Transverse colon (tissue), 4 donors: ENCODE measurements around the gene BSND. TPM values are rescaled to one million over a fixed set of nuclear protein-coding genes. Genes with fewer than 3 reads are reported as not detected.

ENCODE experiments used
- DNase-seq: peaks from one replicate; pipeline ENCODE4 v3.0.0-alpha.2; 2019
- H3K27ac ChIP-seq, 4 donors: fragments of 200-600 bp; sonication (generic); 2 replicates each; pipeline ENCODE4 v1.5.1; 2016 to 2018; ENCODE audit warnings: inconsistent platforms in 4 of 4
- H3K27me3 ChIP-seq: fragments of 200-600 bp; sonication (generic); 2 replicates; pipeline ENCODE4 v1.5.1; 2017; ENCODE audit warnings: inconsistent platforms
- H3K36me3 ChIP-seq, 4 donors: fragments of 200-600 bp; sonication (generic); 2 replicates each; pipeline ENCODE4 v1.5.1; 2017 to 2019; ENCODE audit warnings: inconsistent platforms in 4 of 4
- H3K4me1 ChIP-seq, 4 donors: fragments of 200-600 bp; sonication (generic); 2 replicates each; pipeline ENCODE4 v1.5.1; 2017 to 2020; ENCODE audit warnings: inconsistent platforms in 4 of 4
- H3K4me3 ChIP-seq, 4 donors: fragments of 200-600 bp; sonication (generic); 1 replicate in 1 of 4; 2 replicates in 3 of 4; pipeline versions ENCODE4 v1.5.1 to v1.6.1; 2017 to 2019; ENCODE audit warnings: inconsistent platforms in 4 of 4
- H3K9me3 ChIP-seq, 2 donors: fragments of 200-600 bp; sonication (generic); 2 replicates each; pipeline ENCODE4 v1.5.1; 2017 to 2019; ENCODE audit warnings: inconsistent platforms in 2 of 2
- CTCF ChIP-seq, 5 experiments: fragments of 200-600 bp in 3 of 5; fragments of 450-650 bp in 2 of 5; sonication (generic) in 3 of 5; IDR thresholded peaks; 1 replicate in 2 of 5; 2 replicates in 3 of 5; pipeline ENCODE4 v1.5.1; 2016 to 2017; ENCODE audit warnings: antibody characterized with exemption in 5 of 5, inconsistent platforms in 3 of 5, mild to moderate bottlenecking in 2 of 5, moderate library complexity in 1 of 5
- EP300 ChIP-seq: sonication (generic); formaldehyde crosslinking; IDR thresholded peaks from one replicate; pipeline ENCODE4 v1.6.1; 2017; ENCODE audit warnings: antibody characterized with exemption, low read depth
- POLR2A ChIP-seq: fragments of 450-650 bp; IDR thresholded peaks from one replicate; pipeline ENCODE4 v1.6.1; 2016; ENCODE audit warnings: antibody characterized with exemption, mild to moderate bottlenecking, moderate library complexity
- POLR2AphosphoS5 ChIP-seq, 3 donors: sonication (generic); formaldehyde crosslinking; IDR thresholded peaks; one replicate each; pipeline ENCODE4 v1.6.1; 2016; ENCODE audit warnings: antibody characterized with exemption in 3 of 3
- WGBS, 2 donors: methylation state at CpG; one replicate each; pipeline ENCODE4 v1.1.5; 2018; ENCODE audit warnings: low coverage in 1 of 2; 5-methylcytosine and 5-hydroxymethylcytosine counted together
- in situ Hi-C, 4 donors: fragments of 200-750 bp; cut with MboI; loops; one replicate each; pipeline versions ENCODE4 v1.15.0 to v1.15.1; 2017; ENCODE audit warnings: low sequenced_read_pairs in 3 of 4, low pct_ligation_motif_present in 1 of 4, low pct_unique_long_range_greater_than_20kb in 1 of 4
- intact Hi-C: fragments of 100-400 bp; cut with DNase I; formaldehyde crosslinking; loops from one replicate; pipeline ENCODE4 v1.15.1; 2023; ENCODE audit warnings: low total_unique reads
- total RNA-seq, 4 donors: library from RNA; depleted of rRNA; stranded (reverse); fragments of >200 nt; gene quantifications; one replicate each; pipeline ENCODE4 v1.1.0, GENCODE V29; 2016

Gene BSND
- total RNA-seq, 4 donors from 2014 or later, result not detected

- H3K27me3 ChIP-seq, result no peaks in the 10 kb centered on the region
- no peak for TF ChIP-seq EP300
- TF ChIP-seq CTCF (IDR thresholded peaks at IDR 0.05), result no peak
- TF ChIP-seq POLR2A, result no peak
- no peak for TF ChIP-seq POLR2AphosphoS5 (IDR thresholded peaks at IDR 0.05)
- no peak overlapping the region for H3K27ac ChIP-seq
- H3K9me3 ChIP-seq, result no peaks in the 10 kb centered on the region
- no peak overlapping the region for H3K4me3 ChIP-seq
- intact Hi-C loops, result no loop called here
- no peaks in the 10 kb centered on the region for H3K36me3 ChIP-seq
- WGBS, 2 donors, result 78 to 86% methylated on average over 4 to 13 of the region's 14 CpGs
- no peak for DNase-seq
- H3K4me1 ChIP-seq, result peaks cover 0 to 4% (median 0%) of the 10 kb centered on the region in 4 donors
- in situ Hi-C loops, result no loop called here
Observed at GRCh38 chr1:55059302-55060132, 60.8 kb downstream of the BSND start.

GRCh38 chr1:55060133-55060999, 61.6 kb downstream of the BSND start:
- peaks cover 0 to 10% (median 0%) of the 10 kb centered on the region in 4 donors for H3K4me1 ChIP-seq
- H3K27ac ChIP-seq, result no peak overlapping the region
- no peaks in the 10 kb centered on the region for H3K27me3 ChIP-seq
- intact Hi-C loops, result no loop called here
- in situ Hi-C loops, result no loop called here
- WGBS, 2 donors, result 88% methylated on average over 14 of the region's 14 CpGs; no CpG with 5 or more reads in 1 of the 2 donors
- H3K36me3 ChIP-seq, result no peaks in the 10 kb centered on the region
- no peaks in the 10 kb centered on the region for H3K9me3 ChIP-seq
- TF ChIP-seq EP300 (no peak), CTCF (IDR thresholded peaks at IDR 0.05) (no peak), POLR2A (no peak), POLR2AphosphoS5 (IDR thresholded peaks at IDR 0.05) (no peak)
- no peak overlapping the region for H3K4me3 ChIP-seq
- DNase-seq, result no peak

- Histone ChIP-seq H3K4me3 (no peak overlapping the region), H3K36me3 (no peaks in the 10 kb centered on the region), H3K27me3 (no peaks in the 10 kb centered on the region), H3K27ac (no peak overlapping the region), H3K9me3 (no peaks in the 10 kb centered on the region), H3K4me1 (peaks cover 0 to 10% (median 0%) of the 10 kb centered on the region in 4 donors)
- TF ChIP-seq EP300, result no peak
- no peak for TF ChIP-seq CTCF (IDR thresholded peaks at IDR 0.05)
- TF ChIP-seq POLR2A, result no peak
- no peak for DNase-seq
- WGBS, 2 donors, result 85% methylated on average over 13 of the region's 13 CpGs; no CpG with 5 or more reads in 1 of the 2 donors
- in situ Hi-C loops (no loop called here), intact Hi-C loops (no loop called here)
Observed at GRCh38 chr1:55061000-55061705, 62.4 kb downstream of the BSND start.

Other genes with a start within 250 kb of the BSND start
- 10 to 100 TPM in 1 of 4 donors, 1 to 10 TPM in 2, not detected in 1; 8.9 to 13.5 (median 9.1) TPM for gene PARS2, start 234.4 kb upstream of the BSND start, total RNA-seq
- 100 to 1,000 TPM in 2 of 4 donors, 10 to 100 TPM in 2; 39.8 to 174 (median 98.4) TPM for gene TTC22, start 197.6 kb upstream of the BSND start, total RNA-seq
- 100 to 1,000 TPM in 3 of 4 donors, 10 to 100 TPM in 1; 71.5 to 222 (median 137) TPM for gene DHCR24, start 111.7 kb upstream of the BSND start, total RNA-seq
- 10 to 100 TPM in 1 of 4 donors, 1 to 10 TPM in 3; 7.1 to 24.8 (median 8.5) TPM for gene TMEM61, start 18.3 kb upstream of the BSND start, total RNA-seq
- 10 to 100 TPM in 1 of 4 donors, 1 to 10 TPM in 2, not detected in 1; 1.9 to 18.9 (median 2.6) TPM for gene PCSK9, start 40.6 kb downstream of the BSND start, total RNA-seq
- gene USP24, start 216.4 kb downstream of the BSND start, total RNA-seq, result 10 to 100 TPM; 30.7 to 79.4 (median 48.9) TPM